Mesenchymal stem cell (in vitro differentiated cells and primary cell): Measurements from ENCODE around the gene PAX2.

ENCODE experiments used
- DNase-seq: peaks from one replicate; pipeline ENCODE4 v3.0.0-alpha.2; 2013
- H2AFZ ChIP-seq: one replicate; pipeline ENCODE4 v1.6.1; 2013; ENCODE audit warnings: low read depth, mild to moderate bottlenecking, control low read depth, inconsistent platforms, low read length, moderate library complexity
- H2AK5ac ChIP-seq: 2 replicates; pipeline ENCODE4 v1.6.1; 2013; ENCODE audit warnings: low read length, moderate library complexity, mild to moderate bottlenecking, inconsistent platforms; ENCODE audit not compliant: severe bottlenecking
- H2BK120ac ChIP-seq: one replicate; pipeline ENCODE4 v1.6.1; 2013; ENCODE audit warnings: low read depth, mild to moderate bottlenecking, inconsistent platforms, low read length, moderate library complexity
- H2BK12ac ChIP-seq, 2 experiments: one replicate each; pipeline ENCODE4 v1.6.1; 2013; ENCODE audit warnings: inconsistent platforms in 2 of 2, low read length in 2 of 2, mild to moderate bottlenecking in 2 of 2, moderate library complexity in 2 of 2, control low read depth in 1 of 2
- H2BK15ac ChIP-seq: one replicate; pipeline ENCODE4 v1.6.1; 2013; ENCODE audit warnings: mild to moderate bottlenecking, low read depth, inconsistent platforms; ENCODE audit not compliant: poor library complexity, severe bottlenecking
- H2BK5ac ChIP-seq: 2 replicates; pipeline ENCODE4 v1.6.1; 2013; ENCODE audit warnings: low read depth, mild to moderate bottlenecking, low read length, control low read depth, inconsistent platforms; ENCODE audit not compliant: poor library complexity, severe bottlenecking
- H3K14ac ChIP-seq, 2 experiments: one replicate each; pipeline ENCODE4 v1.6.1; 2013; ENCODE audit warnings: inconsistent platforms in 2 of 2, low read length in 2 of 2, control low read depth in 1 of 2, mild to moderate bottlenecking in 1 of 2, moderate library complexity in 1 of 2
- H3K18ac ChIP-seq, 2 experiments: one replicate each; pipeline ENCODE4 v1.6.1; 2013; ENCODE audit warnings: inconsistent platforms in 2 of 2, low read length in 2 of 2, control low read depth in 1 of 2, low read depth in 1 of 2, mild to moderate bottlenecking in 1 of 2
- H3K23ac ChIP-seq, 2 experiments: one replicate each; pipeline ENCODE4 v1.6.1; 2013; ENCODE audit warnings: inconsistent platforms in 2 of 2, low read length in 2 of 2, mild to moderate bottlenecking in 2 of 2, moderate library complexity in 2 of 2, control low read depth in 1 of 2
- H3K27ac ChIP-seq: 2 replicates; pipeline ENCODE4 v1.5.1; 2013; ENCODE audit warnings: mild to moderate bottlenecking, moderate library complexity, low read length, control low read depth, inconsistent platforms; ENCODE audit not compliant: poor library complexity, severe bottlenecking
- H3K27me3 ChIP-seq, 2 experiments: 2 replicates each; pipeline versions ENCODE4 v1.6.1 to v1.7.0; 2013; ENCODE audit warnings: low read length in 2 of 2, mild to moderate bottlenecking in 2 of 2, moderate library complexity in 2 of 2, control low read depth in 1 of 2, inconsistent platforms in 1 of 2; ENCODE audit not compliant: control insufficient read depth in 1 of 2, insufficient read depth in 1 of 2
- H3K36me3 ChIP-seq, 2 experiments: 2 replicates each; pipeline versions ENCODE4 v1.6.1 to v1.7.0; 2013; ENCODE audit warnings: low read length in 2 of 2, control low read depth in 1 of 2, inconsistent platforms in 1 of 2, low read depth in 1 of 2, mild to moderate bottlenecking in 1 of 2; ENCODE audit not compliant: insufficient read depth in 2 of 2, control insufficient read depth in 1 of 2
- H3K4ac ChIP-seq, 2 experiments: one replicate each; pipeline ENCODE4 v1.6.1; 2013; ENCODE audit warnings: inconsistent platforms in 2 of 2, low read length in 2 of 2, mild to moderate bottlenecking in 2 of 2, moderate library complexity in 2 of 2, control low read depth in 1 of 2, low read depth in 1 of 2
- H3K4me1 ChIP-seq: 2 replicates; pipeline ENCODE4 v1.6.1; 2013; ENCODE audit warnings: low read depth, low read length, control low read depth; ENCODE audit not compliant: control insufficient read depth, insufficient read depth
- H3K4me2 ChIP-seq: 2 replicates; pipeline ENCODE4 v1.6.1; 2013; ENCODE audit warnings: low read length, mild to moderate bottlenecking, inconsistent platforms; ENCODE audit not compliant: poor library complexity, severe bottlenecking
- H3K4me3 ChIP-seq, 2 experiments: 2 replicates each; pipeline versions ENCODE4 v1.5.1 to v1.7.0; 2013; ENCODE audit warnings: low read length in 2 of 2, mild to moderate bottlenecking in 2 of 2, control low read depth in 1 of 2, low read depth in 1 of 2; ENCODE audit not compliant: insufficient read depth in 1 of 2
- H3K79me1 ChIP-seq: replicated peaks from 2 replicates; pipeline ENCODE4 v1.6.1; 2013; ENCODE audit warnings: mild to moderate bottlenecking, control low read depth, low read length, inconsistent platforms; ENCODE audit not compliant: poor library complexity, severe bottlenecking
- H3K9ac ChIP-seq: 2 replicates; pipeline ENCODE4 v1.7.0; 2013; ENCODE audit warnings: mild to moderate bottlenecking, low read length, moderate library complexity
- H3K9me3 ChIP-seq: 2 replicates; pipeline ENCODE4 v1.7.0; 2013; ENCODE audit warnings: mild to moderate bottlenecking, low read length; ENCODE audit not compliant: control insufficient read depth
- H4K8ac ChIP-seq: one replicate; pipeline ENCODE4 v1.6.1; 2013; ENCODE audit warnings: inconsistent platforms, mild to moderate bottlenecking, low read length, moderate library complexity
- H4K91ac ChIP-seq: one replicate; pipeline ENCODE4 v1.6.1; 2013; ENCODE audit warnings: mild to moderate bottlenecking, low read length, inconsistent platforms
- WGBS: methylation state at CpG from one replicate; pipeline ENCODE4 v1.1.7; 2013; ENCODE audit warnings: mixed read lengths; 5-methylcytosine and 5-hydroxymethylcytosine counted together

PAX2 gene

GRCh38 chr10:100826661-100826982 is 81.2 kb downstream of the PAX2 start:
- H2AK5ac ChIP-seq: no peak overlapping the region
- no peak overlapping the region for H2BK15ac ChIP-seq

GRCh38 chr10:100826983-100827818 is 81.8 kb downstream of the PAX2 start:
- H2BK120ac ChIP-seq: no peak overlapping the region
- no peak overlapping the region for H2AK5ac ChIP-seq
- no peak overlapping the region for H3K18ac ChIP-seq
- H3K79me1 ChIP-seq: no peaks in the 10 kb centered on the region
- no peaks in the 10 kb centered on the region for H3K9me3 ChIP-seq
- H3K4me2 ChIP-seq: peak overlapping the region; percentile 25
- no peak overlapping the region for H4K8ac ChIP-seq
- no peak overlapping the region for H2AFZ ChIP-seq
- WGBS: 4% methylated on average over 54 of the region's 68 CpGs
- H3K36me3 ChIP-seq: no peaks in the 10 kb centered on the region
- H2BK15ac ChIP-seq: no peak overlapping the region
- no peak overlapping the region for H2BK5ac ChIP-seq
- H3K27ac ChIP-seq: no peak overlapping the region
- no peak overlapping the region for H3K14ac ChIP-seq
- no peak for DNase-seq
- H3K23ac ChIP-seq: no peak overlapping the region
- no peak overlapping the region for H4K91ac ChIP-seq
- H3K9ac ChIP-seq: no peak overlapping the region
- H3K27me3 ChIP-seq: peaks cover 97% of the 10 kb centered on the region in 2 experiments
- H3K4me3 ChIP-seq: peak overlapping the region in 1 of 2 experiments; percentile 36
- H3K4me1 ChIP-seq: peaks cover 28% of the 10 kb centered on the region
- H3K4ac ChIP-seq: no peak overlapping the region
- no peak overlapping the region for H2BK12ac ChIP-seq

More at GRCh38 chr10:100826661-100826982, 81.2 kb downstream of the PAX2 start:
- Histone ChIP-seq H2BK120ac (no peak overlapping the region), H4K8ac (no peak overlapping the region), H3K18ac (no peak overlapping the region), H3K14ac (no peak overlapping the region), H3K4me1 (peaks cover 28% of the 10 kb centered on the region), H2BK12ac (no peak overlapping the region), H4K91ac (no peak overlapping the region), H3K9me3 (no peaks in the 10 kb centered on the region), H3K36me3 (no peaks in the 10 kb centered on the region), H3K4me2 (peak overlapping the region; percentile 25), H3K23ac (peak overlapping the region in 1 of 2 experiments; percentile 9), H2AFZ (no peak overlapping the region), H2BK5ac (no peak overlapping the region), H3K9ac (no peak overlapping the region), H3K4ac (no peak overlapping the region), H3K79me1 (no peaks in the 10 kb centered on the region), H3K27ac (no peak overlapping the region), H3K27me3 (peaks cover 94 to 97% of the 10 kb centered on the region in 2 experiments), H3K4me3 (peak overlapping the region in 1 of 2 experiments; percentile 36)
- WGBS: 6% methylated on average over 30 of the region's 41 CpGs
- no peak for DNase-seq

GRCh38 chr10:100827819-100828737 is 82.7 kb downstream of the PAX2 start:
- Histone ChIP-seq H3K27ac (no peak overlapping the region), H3K36me3 (no peaks in the 10 kb centered on the region), H3K9me3 (no peaks in the 10 kb centered on the region), H3K14ac (no peak overlapping the region), H3K79me1 (no peaks in the 10 kb centered on the region), H3K4me1 (peaks cover 28% of the 10 kb centered on the region), H2AFZ (no peak overlapping the region), H3K23ac (peak overlapping the region in 1 of 2 experiments; percentile 57), H2AK5ac (no peak overlapping the region), H3K4me2 (peak overlapping the region; percentile 55), H2BK120ac (no peak overlapping the region), H2BK5ac (no peak overlapping the region), H3K4ac (no peak overlapping the region), H3K9ac (no peak overlapping the region), H2BK15ac (no peak overlapping the region), H4K91ac (no peak overlapping the region), H3K4me3 (peak overlapping the region in 1 of 2 experiments; percentile 31), H3K18ac (no peak overlapping the region), H2BK12ac (no peak overlapping the region), H4K8ac (no peak overlapping the region), H3K27me3 (peaks cover 97% of the 10 kb centered on the region in 2 experiments)
- WGBS: 4% methylated on average over 61 of the region's 69 CpGs
- DNase-seq: peak; percentile 16

GRCh38 chr10:100828738-100829096 is 83.3 kb downstream of the PAX2 start:
- H2BK5ac ChIP-seq: no peak overlapping the region
- no peak overlapping the region for H2AFZ ChIP-seq
- no peak overlapping the region for H3K14ac ChIP-seq
- H4K91ac ChIP-seq: no peak overlapping the region
- no peak overlapping the region for H2BK120ac ChIP-seq
- no peak overlapping the region for H2BK12ac ChIP-seq
- no peak overlapping the region for H3K4ac ChIP-seq
- no peak overlapping the region for H3K9ac ChIP-seq
- no peak overlapping the region for H2AK5ac ChIP-seq
- peak overlapping the region; percentile 43 for H3K4me2 ChIP-seq
- H3K9me3 ChIP-seq: no peaks in the 10 kb centered on the region
- H3K36me3 ChIP-seq: no peaks in the 10 kb centered on the region
- peaks cover 96% of the 10 kb centered on the region in 2 experiments for H3K27me3 ChIP-seq
- DNase-seq: no peak
- H2BK15ac ChIP-seq: no peak overlapping the region
- peaks cover 28% of the 10 kb centered on the region for H3K4me1 ChIP-seq
- no peak overlapping the region for H3K18ac ChIP-seq
- peak overlapping the region in 1 of 2 experiments; percentile 69 for H3K4me3 ChIP-seq
- no peak overlapping the region for H4K8ac ChIP-seq
- peak overlapping the region in 1 of 2 experiments; percentile 57 for H3K23ac ChIP-seq
- no peak overlapping the region for H3K27ac ChIP-seq
- no peaks in the 10 kb centered on the region for H3K79me1 ChIP-seq
- WGBS: 0% methylated on average over 4 of the region's 20 CpGs
